Hematopoietic multipotent progenitor cell (in vitro differentiated cells): Measurements from ENCODE around the gene SMOC1. TPM values are rescaled to one million over a fixed set of nuclear protein-coding genes. Genes with fewer than 3 reads are reported as not detected.

ENCODE experiments used
- DNase-seq, 3 donors: peaks; one replicate each; pipeline ENCODE4 v3.0.0-alpha.2; 2011 to 2015; ENCODE audit warnings: low read depth in 2 of 3, low spot score in 2 of 3
- total RNA-seq: library from RNA; depleted of rRNA; stranded (reverse); fragments of >200 nt; gene quantifications from one replicate; pipeline ENCODE4 v1.2.3, GENCODE V29; 2012

Gene SMOC1
- total RNA-seq, 1 donor = under 0.01 TPM

DNA sequence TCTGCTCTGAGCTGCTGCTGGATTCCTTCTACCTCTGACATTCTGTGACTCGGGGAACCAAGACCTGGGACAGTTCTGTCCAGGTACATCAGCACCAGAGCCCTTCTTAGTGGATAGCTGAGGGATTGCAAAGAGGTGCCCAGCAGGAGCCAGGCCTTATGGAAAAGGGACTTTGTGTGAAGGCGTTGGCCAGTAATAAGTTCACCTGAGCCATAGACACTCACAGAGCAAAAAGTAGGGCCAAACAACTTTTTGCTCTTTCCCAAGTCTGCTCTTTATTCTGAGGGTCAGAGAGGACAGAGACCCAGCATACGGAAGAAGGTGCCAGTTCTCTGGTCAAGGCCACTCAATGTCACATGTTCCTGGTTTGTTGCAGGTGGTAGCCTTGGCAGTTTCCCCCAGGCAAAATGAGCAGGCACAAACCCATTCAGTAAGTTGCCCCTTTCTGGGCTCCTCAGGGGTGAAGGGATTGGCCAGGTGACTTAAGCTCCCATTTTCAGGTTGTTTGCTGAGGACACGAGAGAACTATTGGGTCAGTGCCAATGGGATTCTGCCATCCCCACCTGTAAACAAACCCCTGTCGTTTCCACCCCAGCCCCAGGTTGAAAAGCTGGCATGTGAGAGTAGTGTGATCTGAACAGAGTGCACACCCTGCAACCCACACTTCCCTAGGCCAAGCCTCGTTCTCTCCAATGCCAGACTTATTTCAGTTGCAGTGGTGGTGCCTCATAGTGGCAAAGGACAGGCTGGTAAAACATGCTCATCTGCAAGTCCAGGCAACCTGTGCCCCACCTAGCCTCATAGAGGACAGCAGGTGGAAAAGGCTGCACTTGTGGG is 150.3 kb downstream of the SMOC1 start:
- no peak for DNase-seq

GRCh38 chr14:70032016-70032415 is 152.8 kb downstream of the SMOC1 start:
- no peak for DNase-seq

GRCh38 chr14:70032447-70032846 is 153.2 kb downstream of the SMOC1 start:
- no peak for DNase-seq

DNA sequence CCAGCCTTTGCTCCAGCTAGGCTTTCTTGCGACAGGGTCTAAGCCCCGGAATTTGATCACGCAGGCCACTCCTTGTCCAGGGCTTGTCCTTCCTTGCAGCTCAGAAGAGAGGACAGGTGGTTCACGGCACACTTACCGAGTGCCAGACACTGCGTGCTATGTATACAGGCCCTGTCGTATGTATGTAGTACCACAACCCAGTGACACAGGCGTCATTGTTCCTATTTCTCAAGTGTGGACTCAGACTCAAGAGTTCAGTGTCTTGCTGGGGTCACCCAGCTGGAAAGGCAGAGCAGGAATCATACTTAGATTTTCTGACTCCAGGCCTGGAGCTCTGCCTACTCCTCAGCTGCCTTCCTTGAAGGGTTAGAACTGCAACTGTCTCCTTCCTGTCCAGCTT is 153.9 kb downstream of the SMOC1 start:
- no peak for DNase-seq

DNA sequence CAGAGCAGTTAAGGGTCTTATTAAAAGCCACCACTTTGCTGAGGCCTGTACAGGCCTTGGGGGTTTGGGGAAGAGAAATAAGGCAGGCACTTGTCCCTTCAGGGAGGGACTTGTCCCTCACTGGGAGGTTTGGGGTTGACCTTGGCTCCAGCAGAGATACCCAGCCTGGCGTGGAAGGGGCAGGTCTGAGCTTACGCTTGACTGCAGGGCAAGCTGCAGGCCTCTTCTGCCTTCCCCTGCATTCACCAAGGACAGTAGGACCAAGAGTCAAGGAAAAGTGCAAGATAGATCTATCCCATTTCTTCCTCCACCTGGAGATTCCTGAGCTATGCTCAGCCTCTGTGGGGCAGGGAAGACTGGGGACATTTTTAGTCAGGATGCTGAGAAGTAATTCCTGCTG is 154.3 kb downstream of the SMOC1 start:
- DNase-seq = no peak

DNA sequence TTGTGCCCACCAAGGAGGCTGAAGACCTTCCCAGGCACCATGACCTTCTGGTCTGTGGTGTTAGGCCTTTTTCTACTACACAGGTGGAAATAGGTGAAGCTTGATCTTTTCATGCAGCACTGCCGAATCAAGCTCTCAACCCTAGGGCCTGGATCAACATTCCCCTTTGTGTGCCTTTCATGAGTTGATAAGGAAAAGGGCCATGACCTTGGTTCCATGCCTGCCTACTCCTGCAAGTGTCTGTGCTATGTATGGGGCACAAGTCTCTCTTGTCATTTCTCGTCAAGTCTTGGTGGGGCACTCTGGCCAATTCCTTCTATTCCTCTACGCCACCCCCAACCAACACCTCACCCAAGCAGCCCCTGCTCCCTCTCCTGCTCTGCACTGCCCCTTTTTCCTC is 155.0 kb downstream of the SMOC1 start:
- no peak for DNase-seq

DNA sequence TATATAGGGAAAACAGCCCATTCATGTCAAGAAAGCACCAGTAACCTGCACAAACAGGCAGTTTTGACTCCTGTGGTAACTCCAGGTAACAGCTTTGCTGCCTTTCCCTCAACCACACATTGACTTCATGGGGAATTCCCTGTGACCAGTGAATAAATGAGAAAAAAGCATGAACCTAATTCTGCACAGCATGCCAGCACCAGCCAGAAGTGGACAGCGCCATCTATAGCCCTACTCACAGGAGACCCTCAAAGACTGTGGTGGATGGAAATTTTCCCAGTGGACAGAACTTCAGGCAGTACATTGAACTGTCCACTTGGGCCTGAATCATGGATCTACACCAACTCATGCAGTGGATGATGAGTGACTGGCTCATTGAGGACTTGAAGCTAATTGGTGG is 157.4 kb downstream of the SMOC1 start:
- no peak for DNase-seq

GRCh38 chr14:70043001-70043400 is 163.8 kb downstream of the SMOC1 start:
- peak in 1 of 3 donors; percentile 58 for DNase-seq

GRCh38 chr14:70045310-70045709 is 166.1 kb downstream of the SMOC1 start:
- no peak for DNase-seq

GRCh38 chr14:70045844-70046535 is 166.8 kb downstream of the SMOC1 start:
- peak in 2 of 3 donors; percentile 20 to 33 for DNase-seq

- DNase-seq = no peak
Measured at GRCh38 chr14:70047598-70048312, 168.5 kb downstream of the SMOC1 start.

DNA sequence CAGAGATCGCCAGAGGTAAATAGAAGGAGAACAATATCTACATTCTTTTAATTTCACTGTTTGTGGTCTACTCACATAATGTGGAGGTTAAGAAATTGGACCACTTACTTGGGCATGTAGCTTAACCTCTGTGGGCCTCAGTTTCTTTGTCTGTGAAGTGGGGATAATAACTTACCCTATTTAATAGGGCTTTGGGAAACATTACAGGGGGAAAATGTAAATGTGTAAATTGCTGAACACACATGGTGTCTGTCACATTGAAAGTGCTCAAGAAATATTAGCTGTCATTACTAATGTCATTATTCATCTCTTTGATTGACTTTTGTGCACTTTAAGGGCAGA is 169.1 kb downstream of the SMOC1 start:
- DNase-seq = no peak

DNA sequence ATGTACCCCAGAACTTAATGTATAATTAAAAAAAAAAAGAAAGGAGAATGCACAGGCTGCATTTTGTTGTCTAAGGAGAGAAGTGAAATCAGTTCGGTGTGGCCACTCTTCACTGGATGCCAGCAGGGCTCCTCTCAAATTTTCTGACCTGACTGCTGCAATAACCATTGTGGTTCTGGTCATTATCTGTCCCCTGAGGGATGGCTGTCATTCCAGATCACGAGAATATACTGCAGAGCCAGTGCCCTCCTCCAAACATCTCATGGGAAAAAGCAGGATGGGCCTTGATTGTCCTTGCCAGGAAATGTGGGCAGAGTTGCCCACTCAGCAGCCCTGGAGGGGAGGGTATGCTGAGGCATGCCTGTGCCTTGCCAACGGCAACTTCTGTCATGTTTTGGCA is 170.4 kb downstream of the SMOC1 start:
- no peak for DNase-seq

DNA sequence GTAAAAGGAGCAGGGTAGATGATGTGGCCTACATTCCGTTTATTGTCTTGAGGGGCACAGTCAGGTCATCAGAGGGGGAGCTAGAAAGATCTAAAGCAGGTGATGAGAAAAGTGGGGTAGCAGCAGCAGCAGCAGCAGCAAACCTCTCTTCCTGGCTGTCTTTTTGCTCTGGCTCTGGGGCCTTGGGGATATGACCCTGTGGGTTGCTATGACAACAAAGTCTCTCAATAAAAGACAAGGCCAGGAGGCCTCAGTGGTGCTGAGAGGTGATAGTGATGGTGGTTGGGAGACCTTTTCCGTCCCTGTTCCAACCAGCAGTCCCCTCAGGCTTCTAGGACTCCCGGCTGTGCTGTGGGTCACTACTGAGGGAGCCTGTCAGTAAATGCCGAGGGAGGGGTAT is 170.9 kb downstream of the SMOC1 start:
- no peak for DNase-seq

GRCh38 chr14:70052990-70053389 is 173.8 kb downstream of the SMOC1 start:
- peak in 2 of 3 donors; percentile 13 to 52 for DNase-seq

GRCh38 chr14:70057519-70058136 is 178.4 kb downstream of the SMOC1 start:
- DNase-seq = no peak

GRCh38 chr14:70059545-70059944 is 180.3 kb downstream of the SMOC1 start:
- DNase-seq = no peak

- DNase-seq = no peak
Measured at GRCh38 chr14:70061108-70061507, 181.9 kb downstream of the SMOC1 start.

GRCh38 chr14:70064136-70064865 is 185.1 kb downstream of the SMOC1 start:
- no peak for DNase-seq

- DNase-seq = no peak
Measured at GRCh38 chr14:70067810-70068209, 188.6 kb downstream of the SMOC1 start.

DNA sequence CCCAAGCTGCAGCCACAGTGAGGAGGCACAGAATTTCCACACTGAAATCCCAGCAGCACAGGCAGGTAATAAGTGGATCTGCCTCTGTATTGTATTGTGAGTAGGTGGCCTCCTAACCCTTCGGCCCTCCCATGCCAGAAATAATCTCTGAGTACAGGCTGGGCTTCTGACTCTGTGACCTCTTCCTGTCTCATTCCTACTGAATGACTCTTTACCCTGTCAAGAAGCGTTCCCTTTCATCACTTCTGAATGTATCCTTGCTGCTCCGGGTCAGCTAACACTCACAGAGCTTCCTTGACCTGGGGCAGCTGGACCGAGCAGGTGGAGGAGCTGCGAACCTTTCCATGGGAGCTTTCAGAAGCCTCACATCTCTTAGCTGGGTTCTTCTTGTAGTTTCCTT is 190.0 kb downstream of the SMOC1 start:
- no peak for DNase-seq
